DND-41 (cell line): ENCODE results near the gene PRPSAP2.

Experiments
- CTCF ChIP-seq: IDR thresholded peaks from 2 replicates; pipeline ENCODE4 v1.5.1; 2012; ENCODE audit warnings: borderline replicate concordance, low read length, moderate library complexity, mild to moderate bottlenecking; ENCODE audit not compliant: poor library complexity, severe bottlenecking; ENCODE audit errors: extremely low read depth
- EZH2 ChIP-seq: IDR thresholded peaks from 3 replicates; pipeline ENCODE4 v1.6.1; 2012; ENCODE audit warnings: borderline replicate concordance, low read depth, mild to moderate bottlenecking, moderate library complexity, low read length, inconsistent platforms; ENCODE audit not compliant: severe bottlenecking

- TF ChIP-seq CTCF: no peak
- no peak for TF ChIP-seq EZH2
These were observed 102.3 kb downstream of the PRPSAP2 start for GRCh38 chr17:18960241-18960665.
